ENCODE results near the gene SYT5. TPM values are rescaled to one million over a fixed set of nuclear protein-coding genes. Genes with fewer than 3 reads are reported as not detected.

Gene SYT5
- total and polyA plus RNA-seq, 2 donors (not counting 3 experiments of a cell fraction or from before 2014, with no cell fraction given) = 0.42 TPM; not detected in 1

- no peak overlapping the region for H2AFZ ChIP-seq (ENCODE audit: low read depth, low read length)
- H4K20me1 ChIP-seq (replicated peaks; ENCODE audit: control insufficient read depth, extremely low read depth, insufficient read depth, low read length) = no peaks in the 10 kb centered on the region
- TF ChIP-seq JUN (IDR thresholded peaks at IDR 0.05; ENCODE audit: borderline replicate concordance, insufficient read depth, insufficient read length, low read depth) (no peak), POLR2AphosphoS5 (IDR thresholded peaks at IDR 0.05; ENCODE audit: insufficient read depth, low read depth, low read length) (peak; percentile 25), CTCF (IDR thresholded peaks at IDR 0.05; ENCODE audit: extremely low read depth in 1 of 2, insufficient read depth in 1 of 2, low read depth in 1 of 2, low read length in 2 of 2) (peak; percentile 97 to 98)
- peak; percentile 90 for FAIRE-seq
- no TSS peak for BruUV-seq (replicated peaks)
- no peak overlapping the region for H3K4me3 ChIP-seq (replicated peaks in 1 of 3; ENCODE audit: insufficient read depth in 1 of 3, low read depth in 1 of 3, low read length in 3 of 3)
- intact Hi-C loops (cut with micrococcal nuclease) = loop anchor here (1.0 kb wide), 3 partner anchors 19 to 99 kb away; partner anchors contain the start of gene PPP6R1
- no peaks in the 10 kb centered on the region for H3K36me3 ChIP-seq (ENCODE audit: control insufficient read depth in 2 of 2, extremely low read depth in 1 of 2, insufficient read depth in 2 of 2, low read length in 2 of 2)
- no peaks in the 10 kb centered on the region for H3K4me1 ChIP-seq (ENCODE audit: control insufficient read depth, extremely low read depth, insufficient read depth, low read length)
- no peaks in the 10 kb centered on the region for H3K9me1 ChIP-seq (replicated peaks; ENCODE audit: control insufficient read depth, extremely low read depth, insufficient read depth, low read length)
- H3K9me3 ChIP-seq (replicated peaks; ENCODE audit: control insufficient read depth, insufficient read depth, low read length) = no peaks in the 10 kb centered on the region
- no peak overlapping the region for H3K27ac ChIP-seq (ENCODE audit: insufficient read depth, low read depth, low read length)
- no peak overlapping the region for H3K4me2 ChIP-seq (ENCODE audit: insufficient read depth, low read length)
- peaks cover 14 to 16% of the 10 kb centered on the region in 2 experiments for H3K27me3 ChIP-seq (ENCODE audit: control insufficient read depth in 2 of 2, insufficient read depth in 2 of 2, low read length in 2 of 2)
- CTCF ChIA-PET = interaction anchor here (0.6 to 4.6 kb wide), 27 partner anchors 9 to 486 kb away, joined by 3 to 64 read pairs (median 4); partner anchors contain the start of genes KMT5C, TMEM238 and UBE2S
- POLR2A ChIA-PET = no interaction called here
- no peak overlapping the region for H3K9ac ChIP-seq (replicated peaks; ENCODE audit: extremely low read depth, insufficient read depth, low read length)
- peak; percentile 85 for DNase-seq (ENCODE audit: low read depth, low spot score)
- no peaks in the 10 kb centered on the region for H3K79me2 ChIP-seq (ENCODE audit: control insufficient read depth, insufficient read depth, low read length)
- dilution Hi-C loops (cut with MboI; ENCODE audit: extremely low pct_ligation_motif_present, low sequenced_read_pairs) = no loop called here
Measured at GRCh38 chr19:55160128-55160985, 19.7 kb downstream of the SYT5 start.

Data from endothelial cell of umbilical vein (primary cell).